ENCODE results near the gene TXNRD3.

The TXNRD3 gene

GRCh38 chr3:126571078-126571477, 83.8 kb downstream of the TXNRD3 start:
- Histone ChIP-seq H4K20me1 (no peaks in the 10 kb centered on the region), H3K4me2 (no peak overlapping the region), H3K36me3 (no peaks in the 10 kb centered on the region), H3K4me3 (no peak overlapping the region), H3K4me1 (peaks cover 0 to 10% (median 2%) of the 10 kb centered on the region in 10 experiments; a peak in 7 of 20 replicates), H3K27ac (no peak overlapping the region), H3K27me3 (no peaks in the 10 kb centered on the region), H3K9ac (no peak overlapping the region), H3K9me3 (replicated peaks in 1 of 11) (no peaks in the 10 kb centered on the region)
- TF ChIP-seq Cebpa-rat (IDR thresholded peaks at IDR 0.05) = no peak

- Histone ChIP-seq H3K27ac (no peak overlapping the region), H3K4me2 (no peak overlapping the region), H3K4me3 (no peak overlapping the region), H3K4me1 (peaks cover 0 to 9% (median 2%) of the 10 kb centered on the region in 10 experiments; a peak in 7 of 20 replicates), H3K36me3 (no peaks in the 10 kb centered on the region), H3K27me3 (no peaks in the 10 kb centered on the region), H4K20me1 (no peaks in the 10 kb centered on the region), H3K9me3 (replicated peaks in 1 of 11) (no peaks in the 10 kb centered on the region), H3K9ac (no peak overlapping the region)
- no peak for TF ChIP-seq Cebpa-rat (IDR thresholded peaks at IDR 0.05)
Measured at GRCh38 chr3:126570103-126570541, 84.8 kb downstream of the TXNRD3 start.

DNA sequence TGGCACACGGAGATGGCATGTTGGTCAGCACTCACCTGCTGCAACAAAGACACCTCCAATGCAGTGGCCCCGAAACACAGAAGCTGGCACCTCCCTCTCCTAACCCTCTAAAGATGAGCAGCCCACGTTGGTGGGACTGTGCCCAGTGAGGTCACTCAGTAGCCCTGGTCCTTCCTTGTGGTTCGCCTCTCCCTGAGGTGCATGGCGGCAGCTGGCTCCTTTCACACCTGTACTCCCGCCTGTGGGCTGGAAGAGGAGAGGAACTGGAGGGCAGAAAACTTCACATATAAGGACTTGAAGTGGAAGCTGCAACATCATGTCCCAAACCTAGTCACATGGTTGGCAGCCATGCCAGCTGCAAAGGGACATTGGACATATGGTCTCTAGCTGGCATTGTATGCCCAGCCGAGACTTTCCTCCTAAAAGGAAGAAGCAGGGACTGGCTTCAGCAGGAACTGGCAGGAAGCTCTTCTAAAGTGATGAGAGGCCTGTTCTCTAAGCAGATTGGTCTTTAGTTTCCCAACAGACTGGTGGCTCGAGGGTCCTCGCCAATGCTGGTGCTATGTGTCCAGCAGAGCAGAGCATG, 85.4 kb downstream of the TXNRD3 start:
- Histone ChIP-seq H3K4me2 (no peak overlapping the region), H3K27me3 (no peaks in the 10 kb centered on the region), H3K27ac (no peak overlapping the region), H3K36me3 (no peaks in the 10 kb centered on the region), H3K4me3 (no peak overlapping the region), H4K20me1 (no peaks in the 10 kb centered on the region), H3K9ac (no peak overlapping the region), H3K4me1 (peaks cover 0 to 7% (median 2%) of the 10 kb centered on the region in 10 experiments; a peak in 7 of 20 replicates), H3K9me3 (replicated peaks in 1 of 11) (no peaks in the 10 kb centered on the region)
- no peak for TF ChIP-seq Cebpa-rat (IDR thresholded peaks at IDR 0.05)

DNA sequence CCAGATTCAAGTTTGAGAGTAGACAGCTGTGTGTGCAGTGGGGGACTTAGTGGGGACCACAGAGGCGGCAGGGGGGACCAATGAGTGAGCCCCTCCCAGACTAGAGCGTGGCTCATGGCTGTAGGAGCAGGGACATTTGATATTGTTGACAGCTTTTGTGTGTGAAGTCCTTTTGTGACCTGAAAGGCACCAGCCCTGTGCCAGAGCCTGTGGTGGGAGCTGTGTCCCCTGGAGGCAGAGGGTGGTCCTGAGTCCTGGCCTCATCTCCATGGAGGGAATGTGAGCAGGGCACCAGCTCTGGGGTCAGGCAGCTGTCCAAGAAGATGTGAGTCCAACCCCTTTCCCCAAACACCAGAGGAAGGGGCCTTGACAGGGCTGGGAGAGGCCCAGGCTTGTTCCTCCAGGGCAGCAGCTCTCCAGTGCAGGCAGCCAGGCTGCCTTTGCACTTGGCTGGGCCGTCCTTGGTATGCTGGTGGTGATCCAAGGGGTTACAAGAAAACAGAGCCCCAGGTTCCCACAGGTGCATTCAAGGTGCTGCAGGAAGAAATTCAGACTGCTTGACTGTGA, 86.1 kb downstream of the TXNRD3 start:
- Histone ChIP-seq H3K27ac (no peak overlapping the region), H3K9ac (no peak overlapping the region), H4K20me1 (no peaks in the 10 kb centered on the region), H3K9me3 (replicated peaks in 1 of 11) (0 out of 22 replicates have a peak, but pooled peaks cover 0 to 2% (median 0%) of the 10 kb centered on the region in 11 experiments), H3K27me3 (no peaks in the 10 kb centered on the region), H3K36me3 (no peaks in the 10 kb centered on the region), H3K4me1 (peaks cover 0 to 7% (median 2%) of the 10 kb centered on the region in 10 experiments; a peak in 7 of 20 replicates), H3K4me3 (no peak overlapping the region), H3K4me2 (no peak overlapping the region)
- TF ChIP-seq Cebpa-rat (IDR thresholded peaks at IDR 0.05) = no peak

DNA sequence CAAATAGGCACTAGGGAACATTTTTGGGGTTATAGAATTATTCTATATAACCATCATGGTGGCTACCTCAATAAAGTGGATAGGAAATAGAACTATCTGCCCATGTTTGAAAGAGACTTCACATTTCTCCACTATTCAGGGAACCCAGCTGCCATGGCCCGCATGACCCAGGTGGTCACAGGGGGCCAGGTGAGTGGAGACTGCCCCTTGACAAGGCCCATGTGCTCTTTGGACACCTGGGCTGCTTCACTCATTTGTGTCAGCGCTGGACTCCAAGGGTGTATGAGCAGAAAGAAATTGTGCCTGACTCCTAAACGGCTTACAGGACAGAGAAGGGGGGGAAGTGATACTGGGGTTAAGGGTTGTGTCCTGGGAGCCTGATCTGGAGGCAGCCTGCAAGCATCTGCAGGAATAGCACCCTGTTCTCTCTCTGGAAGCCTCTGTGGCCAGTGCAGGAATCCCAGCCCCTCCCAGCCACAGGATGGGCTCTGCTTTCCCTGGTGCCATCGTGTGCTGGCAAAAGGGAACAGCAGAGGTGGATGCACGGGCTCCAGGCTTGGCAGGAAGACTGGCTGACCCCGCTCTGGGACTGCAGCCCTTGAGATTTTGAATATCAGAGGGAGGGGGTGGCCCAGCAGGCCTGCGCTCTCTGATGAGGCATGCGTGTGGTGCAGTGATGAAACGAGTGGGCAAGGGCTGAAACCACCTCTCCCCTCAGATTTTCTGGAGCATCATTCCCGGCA, 87.1 kb downstream of the TXNRD3 start:
- Histone ChIP-seq H3K9ac (no peak overlapping the region), H4K20me1 (no peaks in the 10 kb centered on the region), H3K27me3 (no peaks in the 10 kb centered on the region), H3K36me3 (no peaks in the 10 kb centered on the region), H3K4me3 (no peak overlapping the region), H3K9me3 (replicated peaks in 1 of 11) (peaks cover under 1 to 11% (median 7%) of the 10 kb centered on the region in 11 experiments; a peak in 18 of 22 replicates), H3K27ac (no peak overlapping the region), H3K4me2 (no peak overlapping the region), H3K4me1 (no peaks in the 10 kb centered on the region)
- no peak for TF ChIP-seq Cebpa-rat (IDR thresholded peaks at IDR 0.05)

DNA sequence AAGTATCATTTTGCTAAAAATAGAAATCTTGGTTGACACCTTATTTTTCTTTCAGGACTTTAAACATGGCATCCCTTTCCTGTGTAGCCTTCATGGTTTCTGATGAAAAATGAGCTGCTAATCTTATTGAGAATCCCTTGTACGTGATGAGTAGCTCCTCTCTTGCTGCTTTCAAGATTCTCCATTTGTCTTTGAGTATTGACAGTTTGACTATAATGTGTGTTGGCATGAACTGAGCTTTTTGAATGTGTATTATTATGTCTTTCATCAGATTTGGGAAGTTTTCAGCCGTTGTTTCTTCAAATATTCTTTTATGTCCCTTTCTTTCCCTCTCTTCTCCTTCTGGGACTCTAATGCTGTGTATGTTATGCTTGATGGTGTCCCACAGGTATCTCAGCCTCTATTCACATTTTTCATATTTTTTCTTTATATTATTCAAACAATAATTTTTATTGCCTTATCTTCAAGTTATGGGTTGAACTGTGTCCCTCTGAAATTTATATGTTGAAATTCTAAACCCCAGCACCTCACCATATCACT, 92.1 kb downstream of the TXNRD3 start:
- no peaks in the 10 kb centered on the region for H4K20me1 ChIP-seq
- no peak overlapping the region for H3K4me2 ChIP-seq
- H3K4me3 ChIP-seq = no peak overlapping the region
- no peaks in the 10 kb centered on the region for H3K27me3 ChIP-seq
- peaks cover 8 to 28% (median 16%) of the 10 kb centered on the region in 11 experiments; a peak in 18 of 22 replicates for H3K9me3 ChIP-seq (replicated peaks in 1 of 11)
- no peaks in the 10 kb centered on the region for H3K36me3 ChIP-seq
- no peak for TF ChIP-seq Cebpa-rat (IDR thresholded peaks at IDR 0.05)
- no peaks in the 10 kb centered on the region for H3K4me1 ChIP-seq
- no peak overlapping the region for H3K27ac ChIP-seq
- no peak overlapping the region for H3K9ac ChIP-seq

GRCh38 chr3:126558336-126559071, 96.4 kb downstream of the TXNRD3 start, which contains the start of gene C3orf22:
Gene C3orf22, minus strand, starts transcription at chr3:126558932. Its CDS starts 5,542 bp downstream, at chr3:126553390.
- no peaks in the 10 kb centered on the region for H3K27me3 ChIP-seq
- no peak within 1 kb of the TSS for H3K9ac ChIP-seq
- TF ChIP-seq Cebpa-rat (IDR thresholded peaks at IDR 0.05) = no peak
- H4K20me1 ChIP-seq = no peaks in the 10 kb centered on the region
- no peaks in the 10 kb centered on the region for H3K36me3 ChIP-seq
- no peaks in the 10 kb centered on the region for H3K4me1 ChIP-seq
- H3K4me2 ChIP-seq = no peak within 1 kb of the TSS
- H3K9me3 ChIP-seq (replicated peaks in 1 of 11) = peaks cover 8 to 24% (median 16%) of the 10 kb centered on the region in 11 experiments; a peak in 18 of 22 replicates
- H3K27ac ChIP-seq = no peak within 1 kb of the TSS
- no peak within 1 kb of the TSS for H3K4me3 ChIP-seq

DNA sequence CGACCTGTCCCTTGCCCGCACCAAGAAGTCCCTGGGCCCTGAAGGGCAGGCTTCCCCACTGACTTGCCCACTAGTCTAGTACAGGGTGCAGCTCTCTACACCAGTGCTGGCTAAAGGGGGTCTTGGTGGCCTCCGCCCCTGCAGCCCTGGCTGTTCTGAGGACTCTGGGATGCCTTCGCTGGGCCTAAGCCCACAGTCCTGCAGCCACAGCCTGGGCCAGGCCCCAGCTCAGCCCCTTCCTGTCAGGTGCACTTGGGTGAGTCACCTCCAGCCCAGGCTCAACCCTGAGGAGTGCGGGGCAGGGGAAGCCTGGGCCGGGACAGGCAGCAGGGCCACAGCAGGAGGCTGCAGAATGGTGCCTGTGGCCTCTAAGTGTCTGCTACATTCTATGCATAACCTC, 97.2 kb downstream of the TXNRD3 start:
- H3K27ac ChIP-seq = no peak overlapping the region
- no peaks in the 10 kb centered on the region for H3K27me3 ChIP-seq
- no peak overlapping the region for H3K4me2 ChIP-seq
- H3K4me3 ChIP-seq = no peak overlapping the region
- peaks cover 3 to 16% (median 9%) of the 10 kb centered on the region in 11 experiments; a peak in 17 of 22 replicates for H3K9me3 ChIP-seq (replicated peaks in 1 of 11)
- no peaks in the 10 kb centered on the region for H3K4me1 ChIP-seq
- no peaks in the 10 kb centered on the region for H4K20me1 ChIP-seq
- H3K9ac ChIP-seq = no peak overlapping the region
- H3K36me3 ChIP-seq = no peaks in the 10 kb centered on the region
- TF ChIP-seq Cebpa-rat (IDR thresholded peaks at IDR 0.05) = no peak

GRCh38 chr3:126557415-126557745, 97.5 kb downstream of the TXNRD3 start:
- Histone ChIP-seq H3K4me1 (no peaks in the 10 kb centered on the region), H3K4me3 (no peak overlapping the region), H3K9me3 (replicated peaks in 1 of 11) (peaks cover 0 to 12% (median 5%) of the 10 kb centered on the region in 11 experiments; a peak in 9 of 22 replicates), H3K4me2 (no peak overlapping the region), H3K9ac (no peak overlapping the region), H4K20me1 (no peaks in the 10 kb centered on the region), H3K36me3 (no peaks in the 10 kb centered on the region), H3K27ac (no peak overlapping the region), H3K27me3 (no peaks in the 10 kb centered on the region)
- no peak for TF ChIP-seq Cebpa-rat (IDR thresholded peaks at IDR 0.05)
